Posterior vena cava (tissue), 2 donors: ENCODE data around the gene TPT1. TPM values are rescaled to one million over a fixed set of nuclear protein-coding genes. Genes with fewer than 3 reads are reported as not detected.
"Not testable (repeated sequence)": the region's sequence is repeated elsewhere in the genome, so short reads cannot be mapped to it uniquely, and the experiment has no call there.

Source experiments
- DNase-seq: peaks from one replicate; pipeline ENCODE4 v3.0.0-alpha.2; 2020; ENCODE audit warnings: low spot score
- intact Hi-C, 2 donors: fragments of 100-400 bp; cut with DNase I; formaldehyde crosslinking; loops; one replicate each; pipeline versions ENCODE4 v1.14.1 to v1.14.2; 2022 to 2023
- long read RNA-seq, 2 donors: library from polyadenylated mRNA; unstranded; transcript quantifications; one replicate each; pipeline ENCODE4 v2.0.0, GENCODE V29; 2020 to 2021
- total RNA-seq, 2 donors: library from RNA; stranded (reverse); fragmentation: NEBNext Ultra II Directional; extraction: Animal tissue kit (Norgen Biotek cat#: 25700); gene quantifications; one replicate each; pipeline ENCODE4 v1.2.1, GENCODE V29; 2021
- donor health status: DM: yes; HTN: yes; CAD: no.
- donor health status: DM: yes; HTN: yes; CAD: no.

TPT1 gene
- 1,000 to 10,000 TPM; 3,403 to 4,073 TPM for total RNA-seq
- long read RNA-seq, donor 1, full-length matches to known transcripts, result 292 of 320 reads
- long read RNA-seq, donor 1, partial matches to known transcripts, result 20 of 320 reads
- long read RNA-seq, donor 1, other reads (novel, unspliced or antisense), result 8 of 320 reads
- long read RNA-seq, donor 2, full-length matches to known transcripts, result 3,330 of 3,421 reads
- long read RNA-seq, donor 2, partial matches to known transcripts, result 31 of 3,421 reads
- long read RNA-seq, donor 2, other reads (novel, unspliced or antisense), result 60 of 3,421 reads

DNA sequence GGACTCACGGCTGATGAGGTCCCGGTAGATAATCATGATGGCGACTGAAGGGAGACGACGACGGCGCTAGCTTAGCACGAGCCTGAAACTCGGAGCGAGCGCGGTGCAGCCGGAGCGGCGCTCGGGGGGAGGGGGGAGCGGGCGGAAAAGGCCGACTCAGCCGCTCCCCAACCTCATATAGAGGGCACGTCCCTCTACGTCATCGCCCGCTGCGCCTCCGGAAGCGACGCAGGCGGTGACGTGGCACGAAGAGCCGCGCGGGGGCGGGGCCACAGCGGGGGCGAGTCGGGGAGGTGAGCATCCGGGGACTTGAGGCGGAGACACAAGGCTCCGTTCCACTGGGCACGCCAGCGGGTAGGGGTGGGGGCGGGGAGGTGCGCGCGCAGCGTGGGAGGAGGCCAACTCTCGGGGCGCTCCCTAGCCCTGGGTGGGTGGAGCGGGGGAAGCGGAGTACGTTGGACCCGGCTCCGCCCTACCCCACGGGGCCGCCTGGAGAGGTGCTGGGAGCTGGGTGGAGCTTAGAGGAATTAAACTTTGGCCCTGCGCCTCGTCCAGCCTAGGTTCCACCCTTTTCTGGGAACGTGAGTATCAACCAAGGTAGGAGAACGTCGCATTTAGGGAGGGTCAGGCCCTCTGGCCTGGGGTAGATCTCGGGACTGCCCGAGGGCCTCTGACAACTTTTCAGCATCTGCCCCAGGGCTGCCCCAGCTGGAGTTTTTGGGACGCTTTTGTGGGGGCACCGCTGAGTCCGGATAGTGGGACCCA lies at the start of gene TPT1:
TPT1 (minus strand) TSS at position 150 of the 765 bp plus-strand sequence; CDS start at position 36, 114 bp downstream.
- peak; percentile 100 for DNase-seq
- intact Hi-C loops, result no loop called here

- intact Hi-C loops, DNase-seq: not testable (repeated sequence)
Observed at GRCh38 chr13:45390348-45390747, 49.4 kb upstream of the TPT1 start.

DNA sequence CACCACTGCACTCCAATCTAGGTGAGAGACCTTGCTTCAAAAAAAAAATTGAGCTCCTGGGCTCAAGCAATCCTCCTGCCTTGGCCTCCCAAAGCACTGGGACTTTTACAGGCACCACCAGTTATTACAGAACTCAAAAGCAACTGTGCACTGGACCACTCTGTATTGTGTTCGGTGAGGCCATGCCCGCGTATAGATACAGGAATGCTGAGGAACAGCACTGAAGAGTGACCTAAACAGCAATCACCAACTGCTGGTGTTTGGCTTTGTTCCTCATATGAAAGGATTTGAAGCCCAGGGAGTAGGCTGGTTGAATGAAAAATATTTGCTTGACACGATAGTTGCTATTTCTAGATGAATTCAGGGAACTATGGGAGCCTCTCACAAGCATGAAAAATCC lies 47.7 kb upstream of the TPT1 start:
- intact Hi-C loops, result no loop called here
- DNase-seq, result no peak

GRCh38 chr13:45386892-45387575 lies 46.1 kb upstream of the TPT1 start:
- DNase-seq, intact Hi-C loops: not testable (repeated sequence)

DNA sequence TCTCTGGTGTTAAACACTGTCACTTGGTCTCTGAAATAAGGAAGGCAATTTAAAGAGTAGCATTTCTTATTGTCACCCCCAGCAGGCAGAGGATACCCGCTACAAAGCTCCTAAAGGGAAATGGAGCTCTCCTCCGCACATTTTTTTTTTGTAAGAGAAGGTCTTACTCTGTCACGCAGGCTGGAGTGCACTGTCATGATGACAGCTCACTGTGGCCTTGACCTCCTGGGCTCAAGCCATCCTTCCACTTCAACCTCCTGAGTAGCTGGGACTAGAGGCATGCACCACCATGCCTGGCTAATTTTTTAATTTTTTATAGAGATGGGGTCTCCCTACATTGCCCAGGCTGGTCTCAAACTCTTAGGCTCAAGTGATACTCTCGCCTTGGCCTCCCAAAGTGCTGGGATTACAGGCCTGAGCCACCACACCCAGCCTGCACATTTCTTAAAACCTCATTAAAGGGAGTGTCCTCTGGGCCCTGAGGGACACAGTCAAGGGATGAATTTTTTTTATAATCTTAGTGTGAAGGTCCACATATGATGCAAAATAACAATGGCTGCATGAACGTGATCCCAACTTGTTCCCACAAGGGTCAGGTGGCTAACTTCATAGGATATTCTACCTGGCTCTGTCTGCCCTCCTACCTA lies 45.0 kb upstream of the TPT1 start:
- no peak for DNase-seq
- intact Hi-C loops, result no loop called here

GRCh38 chr13:45385320-45385719 lies 44.3 kb upstream of the TPT1 start:
- intact Hi-C loops, result no loop called here
- no peak for DNase-seq

GRCh38 chr13:45384474-45385174 lies 43.6 kb upstream of the TPT1 start:
- no peak for DNase-seq
- intact Hi-C loops, result no loop called here

GRCh38 chr13:45382739-45383138 lies 41.8 kb upstream of the TPT1 start:
- DNase-seq, intact Hi-C loops: not testable (repeated sequence)

DNA sequence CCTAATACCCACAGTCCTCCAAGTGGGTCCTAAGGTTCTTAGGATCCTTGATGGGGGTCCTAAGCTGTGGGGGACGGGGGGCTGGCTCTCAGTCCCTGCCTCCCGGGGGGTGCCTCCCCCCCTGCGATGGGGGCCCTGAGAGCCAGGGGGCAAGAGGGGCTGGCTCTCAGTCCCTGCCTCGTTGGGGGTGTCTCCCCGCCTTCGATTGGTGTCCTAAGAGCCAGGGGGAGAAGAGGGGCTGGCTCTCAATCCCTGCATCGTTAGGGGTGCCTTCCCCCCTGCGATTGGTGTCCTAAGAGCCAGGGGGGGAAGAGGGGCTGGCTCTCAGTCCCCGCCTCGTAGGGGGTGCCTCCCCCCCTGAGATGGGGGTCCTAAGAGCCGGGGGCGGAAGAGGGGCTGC lies 40.2 kb upstream of the TPT1 start:
- no peak for DNase-seq
- intact Hi-C loops, result no loop called here

DNA sequence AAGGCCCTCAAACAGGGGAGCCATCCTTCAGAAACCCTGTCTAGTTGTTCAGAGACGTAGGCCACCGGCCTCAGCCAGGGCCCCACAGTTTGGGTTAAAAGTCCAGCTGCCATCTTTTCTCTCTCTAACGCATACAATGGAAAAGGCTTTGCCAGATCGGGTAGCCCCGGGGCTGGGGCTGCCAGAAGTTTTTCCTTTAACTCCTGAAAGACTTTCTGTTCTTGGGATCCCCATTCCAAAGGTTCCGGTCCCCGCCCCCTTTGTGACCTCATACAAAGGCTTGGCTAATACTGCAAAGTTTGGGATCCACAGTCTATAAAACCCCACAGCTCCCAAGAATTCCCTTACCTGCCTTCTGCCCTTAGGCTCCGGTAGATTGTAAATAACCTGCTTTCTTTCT lies 39.7 kb upstream of the TPT1 start:
- intact Hi-C loops, result not testable (repeated sequence)

GRCh38 chr13:45379516-45379915 lies 38.5 kb upstream of the TPT1 start:
- DNase-seq, result not testable (repeated sequence)
- intact Hi-C loops, result loop anchor here in 1 of 2 donors (10.0 kb wide), 1 partner anchor 85 kb away; the partner anchor contains the start of gene COG3

More for the DNA sequence above, 39.7 kb upstream of the TPT1 start:
- DNase-seq, result not testable (repeated sequence)

DNA sequence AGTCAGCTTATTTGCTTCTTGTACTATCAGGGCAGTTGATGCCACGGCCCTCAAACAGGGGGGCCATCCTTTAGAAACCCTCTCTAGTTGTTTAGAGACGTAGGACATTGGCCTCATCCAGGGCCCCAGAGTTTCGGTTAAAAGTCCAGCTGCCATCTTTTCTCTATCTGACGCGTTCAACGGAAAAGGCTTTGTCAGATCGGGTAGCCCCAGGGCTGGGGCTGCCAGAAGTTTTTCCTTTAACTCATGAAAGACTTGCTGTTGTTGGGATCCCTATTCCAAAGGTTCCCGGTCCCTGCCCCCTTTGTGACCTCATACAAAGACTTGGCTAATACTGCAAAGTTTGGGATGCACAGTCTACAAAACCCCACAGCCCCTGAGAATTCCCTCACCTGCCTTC lies 37.8 kb upstream of the TPT1 start:
- intact Hi-C loops, result loop anchor here in 1 of 2 donors (10.0 kb wide), 1 partner anchor 86 kb away; the partner anchor contains the start of gene COG3
- not testable (repeated sequence) for DNase-seq

GRCh38 chr13:45377314-45377713 lies 36.3 kb upstream of the TPT1 start:
- not testable (repeated sequence) for DNase-seq
- intact Hi-C loops, result loop anchor here in 1 of 2 donors (10.0 kb wide), 1 partner anchor 87 kb away; the partner anchor contains the start of gene COG3

DNA sequence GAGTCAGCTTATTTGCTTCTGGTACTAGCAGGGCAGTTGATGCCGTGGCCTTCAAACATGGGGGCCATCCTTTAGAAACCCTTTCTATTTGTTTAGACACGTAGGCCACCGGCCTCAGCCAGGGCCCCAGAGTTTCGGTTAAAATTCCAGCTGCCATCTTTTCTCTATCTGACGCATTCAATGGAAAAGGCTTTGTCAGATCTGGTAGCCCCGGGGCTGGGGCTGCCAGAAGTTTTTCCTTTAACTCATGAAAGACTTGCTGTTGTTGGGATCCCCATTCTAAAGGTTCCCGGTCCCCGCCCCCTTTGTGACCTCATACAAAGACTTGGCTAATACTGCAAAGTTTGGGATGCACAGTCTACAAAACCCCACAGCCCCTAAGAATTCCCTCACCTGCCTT lies 35.7 kb upstream of the TPT1 start:
- not testable (repeated sequence) for DNase-seq
- intact Hi-C loops, result loop anchor here in 1 of 2 donors (10.0 kb wide), 1 partner anchor 88 kb away; the partner anchor contains the start of gene COG3

DNA sequence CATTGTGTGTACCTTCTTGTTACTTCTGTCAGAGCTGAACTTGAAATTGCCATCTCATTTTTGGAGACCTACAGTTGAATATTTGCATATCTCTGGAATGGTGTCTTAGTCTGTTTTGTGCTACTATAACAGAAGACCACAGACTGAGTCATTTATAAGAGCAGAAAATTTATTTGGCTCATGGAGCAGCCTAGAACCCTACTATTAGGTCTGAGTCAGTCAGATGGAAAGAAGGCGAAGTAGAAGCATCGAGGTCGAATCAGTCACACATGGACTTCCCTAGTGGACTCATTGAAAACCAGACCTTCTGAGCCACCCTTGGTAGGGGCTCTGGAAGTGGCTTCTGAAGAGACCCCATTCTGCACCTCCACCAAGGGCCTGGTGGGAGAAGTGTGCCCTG lies 33.9 kb upstream of the TPT1 start:
- intact Hi-C loops, result loop anchor here in 1 of 2 donors (10.0 kb wide), 1 partner anchor 90 kb away; the partner anchor contains the start of gene COG3
- no peak for DNase-seq

GRCh38 chr13:45373162-45373547 lies 32.2 kb upstream of the TPT1 start:
- intact Hi-C loops, result loop anchor here in 1 of 2 donors (10.0 kb wide), 1 partner anchor 92 kb away; the partner anchor contains the start of gene COG3
- no peak for DNase-seq

DNA sequence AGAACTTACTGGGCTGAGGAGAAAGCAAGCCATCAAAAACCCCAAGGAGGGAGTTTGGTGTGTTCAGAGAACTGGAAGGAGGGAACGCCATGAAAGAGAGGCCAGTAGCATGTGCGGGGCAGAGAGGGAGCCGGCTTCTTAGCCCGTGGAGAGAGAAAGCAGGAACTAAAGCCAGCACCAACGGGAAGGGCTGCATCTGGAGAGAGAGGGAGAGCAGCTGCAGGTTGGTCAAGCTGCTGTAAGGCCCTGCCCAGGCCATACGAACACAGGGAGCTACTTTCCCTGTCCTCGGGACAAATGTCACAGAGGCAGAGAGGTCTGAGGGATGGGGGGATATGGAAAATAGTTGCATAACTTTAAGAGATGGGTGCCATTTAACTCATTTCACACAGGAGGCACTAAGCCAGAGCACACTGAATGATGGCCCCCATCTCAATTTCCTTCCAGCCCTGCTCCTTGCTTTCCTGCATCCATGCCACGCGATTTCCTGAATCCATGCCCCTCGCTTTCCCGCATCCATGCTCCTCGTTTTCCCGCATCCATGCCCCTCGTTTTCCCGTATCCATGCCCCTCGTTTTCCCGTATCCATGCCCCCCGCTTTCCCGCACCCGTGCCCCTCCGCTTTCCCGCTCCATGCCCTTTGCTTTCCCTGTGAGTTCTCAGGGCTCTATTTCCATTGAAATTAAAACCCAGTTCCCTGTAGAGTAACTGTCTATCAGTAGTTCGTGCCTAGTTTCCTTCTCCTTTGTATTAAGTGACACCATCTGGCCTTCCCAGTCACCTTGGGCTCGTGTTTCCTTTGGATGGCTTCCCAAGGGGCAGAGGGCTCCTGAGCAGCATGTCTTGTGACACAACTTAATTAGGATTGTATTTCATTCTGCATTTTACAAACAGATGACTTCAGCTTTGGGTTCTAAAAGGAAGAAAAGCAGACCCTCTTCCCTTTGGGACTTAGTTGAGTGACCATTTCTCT lies 31.5 kb upstream of the TPT1 start:
- intact Hi-C loops, result loop anchor here in 1 of 2 donors (10.0 kb wide), 1 partner anchor 92 kb away; the partner anchor contains the start of gene COG3

More for the DNA sequence above, 31.5 kb upstream of the TPT1 start:
- DNase-seq, result no peak
